Neuronal stem cell (in vitro differentiated cells): ENCODE results near the gene CCDC138.

Source experiments
- DNase-seq: peaks from one replicate; pipeline ENCODE4 v3.0.0-alpha.2; 2013; ENCODE audit warnings: low spot score
- H2AFZ ChIP-seq: one replicate; pipeline ENCODE4 v1.6.1; 2013; ENCODE audit warnings: mild to moderate bottlenecking, low read length, inconsistent platforms
- H2AK5ac ChIP-seq: 2 replicates; pipeline ENCODE4 v1.6.1; 2013; ENCODE audit warnings: low read depth, mild to moderate bottlenecking, inconsistent platforms, low read length, moderate library complexity, mixed read lengths
- H2BK120ac ChIP-seq: 2 replicates; pipeline ENCODE4 v1.6.1; 2013; ENCODE audit warnings: low read depth, mild to moderate bottlenecking, inconsistent platforms, low read length, moderate library complexity, mixed read lengths
- H2BK12ac ChIP-seq: one replicate; pipeline ENCODE4 v1.6.1; 2013; ENCODE audit warnings: low read length, inconsistent platforms
- H2BK15ac ChIP-seq: 2 replicates; pipeline ENCODE4 v1.6.1; 2013; ENCODE audit warnings: mild to moderate bottlenecking, low read length, inconsistent platforms, mixed read lengths
- H2BK5ac ChIP-seq: one replicate; pipeline ENCODE4 v1.6.1; 2013; ENCODE audit warnings: inconsistent platforms, mild to moderate bottlenecking, low read length, moderate library complexity
- H3K14ac ChIP-seq: one replicate; pipeline ENCODE4 v1.6.1; 2013; ENCODE audit warnings: low read length, inconsistent platforms
- H3K18ac ChIP-seq: 2 replicates; pipeline ENCODE4 v1.6.1; 2013; ENCODE audit warnings: low read length, inconsistent platforms
- H3K23ac ChIP-seq: 2 replicates; pipeline ENCODE4 v1.6.1; 2013; ENCODE audit warnings: low read depth, mild to moderate bottlenecking, mixed read lengths, low read length, inconsistent platforms; ENCODE audit not compliant: poor library complexity
- H3K27ac ChIP-seq: replicated peaks from 3 replicates; pipeline ENCODE4 v1.5.1; 2013; ENCODE audit warnings: low read length, inconsistent platforms
- H3K27me3 ChIP-seq, 3 experiments: 2 replicates each; pipeline ENCODE4 v1.6.1; 2013; ENCODE audit warnings: low read length in 3 of 3, mild to moderate bottlenecking in 2 of 3, inconsistent platforms in 1 of 3, low read depth in 1 of 3, mixed read lengths in 1 of 3, moderate library complexity in 1 of 3; ENCODE audit not compliant: control insufficient read depth in 3 of 3, insufficient read depth in 3 of 3
- H3K36me3 ChIP-seq, 2 donors: replicated peaks in 1 of 2; 2 replicates each; pipeline ENCODE4 v1.6.1; 2013; ENCODE audit warnings: low read length in 2 of 2; ENCODE audit not compliant: control insufficient read depth in 2 of 2, insufficient read depth in 2 of 2
- H3K4ac ChIP-seq: 2 replicates; pipeline ENCODE4 v1.6.1; 2013; ENCODE audit warnings: inconsistent platforms, mild to moderate bottlenecking, low read length, moderate library complexity
- H3K4me1 ChIP-seq, 2 donors: 1 replicate in 1 of 2; 2 replicates in 1 of 2; pipeline ENCODE4 v1.6.1; 2013; ENCODE audit warnings: low read length in 2 of 2, low read depth in 1 of 2; ENCODE audit not compliant: control insufficient read depth in 2 of 2, insufficient read depth in 1 of 2
- H3K4me2 ChIP-seq: one replicate; pipeline ENCODE4 v1.6.1; 2013; ENCODE audit warnings: mild to moderate bottlenecking, low read length, inconsistent platforms; ENCODE audit not compliant: insufficient read depth, poor library complexity, severe bottlenecking
- H3K4me3 ChIP-seq, 2 donors: 2 replicates each; pipeline ENCODE4 v1.5.1; 2013; ENCODE audit warnings: low read length in 2 of 2, mild to moderate bottlenecking in 2 of 2, inconsistent platforms in 1 of 2, moderate library complexity in 1 of 2
- H3K79me1 ChIP-seq: one replicate; pipeline ENCODE4 v1.6.1; 2013; ENCODE audit warnings: low read depth, mild to moderate bottlenecking, inconsistent platforms, low read length, moderate library complexity
- H3K9ac ChIP-seq: one replicate; pipeline ENCODE4 v1.6.1; 2013; ENCODE audit warnings: mild to moderate bottlenecking, low read depth, low read length, inconsistent platforms; ENCODE audit not compliant: poor library complexity
- H3K9me3 ChIP-seq, 2 donors: replicated peaks in 1 of 2; 2 replicates each; pipeline versions ENCODE3 to v1.6.1; 2013; ENCODE audit warnings: low read length in 2 of 2, mild to moderate bottlenecking in 2 of 2, inconsistent platforms in 1 of 2, low read depth in 1 of 2, mixed read lengths in 1 of 2, moderate library complexity in 1 of 2; ENCODE audit not compliant: control insufficient read depth in 2 of 2, insufficient read depth in 1 of 2
- H4K8ac ChIP-seq: one replicate; pipeline ENCODE4 v1.6.1; 2013; ENCODE audit warnings: low read depth, mild to moderate bottlenecking, inconsistent platforms, low read length, moderate library complexity
- H4K91ac ChIP-seq: one replicate; pipeline ENCODE4 v1.6.1; 2013; ENCODE audit warnings: low read length, low read depth, mild to moderate bottlenecking, inconsistent platforms; ENCODE audit not compliant: poor library complexity
- WGBS, 2 donors: extraction: QIAGEN DNeasy Blood & Tissue Kit; methylation state at CpG; one replicate each; pipeline ENCODE4 v1.1.7; 2013; ENCODE audit warnings: missing lambda C conversion rate in 2 of 2, mixed read lengths in 1 of 2; ENCODE audit not compliant: insufficient read length in 2 of 2, insufficient replicate concordance in 1 of 2; ENCODE audit errors: extremely low coverage in 2 of 2; 5-methylcytosine and 5-hydroxymethylcytosine counted together

Gene CCDC138

DNA sequence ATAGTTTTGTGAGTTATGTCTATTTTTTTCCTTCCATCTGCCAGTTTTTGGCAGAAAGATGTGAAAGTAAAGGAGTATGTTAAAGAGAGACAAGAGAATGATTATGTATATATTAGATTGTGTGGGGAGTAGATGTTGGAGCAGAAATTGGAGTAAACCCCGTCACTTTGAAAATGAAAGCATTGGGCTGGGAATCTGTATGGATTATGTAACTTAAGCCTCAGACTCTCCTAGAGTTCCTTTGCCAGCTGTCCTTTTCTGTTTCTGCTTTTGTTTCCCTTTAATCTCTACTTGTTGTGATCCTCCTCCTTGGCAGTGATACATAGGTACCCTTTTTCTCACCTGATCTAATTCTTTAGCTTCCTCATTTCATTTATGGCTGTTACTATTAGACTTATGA lies 19.2 kb downstream of the CCDC138 start:
- Histone ChIP-seq H2BK12ac (no peak overlapping the region), H2AK5ac (no peak overlapping the region), H3K9me3 (peaks cover 0 to 39% of the 10 kb centered on the region in 2 donors), H4K91ac (no peak overlapping the region), H3K4ac (no peak overlapping the region), H3K79me1 (peaks cover 4% of the 10 kb centered on the region), H3K36me3 (peaks cover 10 to 72% of the 10 kb centered on the region in 2 donors), H3K23ac (no peak overlapping the region), H2BK15ac (no peak overlapping the region), H3K27ac (no peak overlapping the region), H3K9ac (no peak overlapping the region), H3K27me3 (no peaks in the 10 kb centered on the region), H2AFZ (no peak overlapping the region), H3K4me1 (no peaks in the 10 kb centered on the region), H4K8ac (no peak overlapping the region), H3K18ac (no peak overlapping the region), H3K14ac (no peak overlapping the region), H3K4me2 (no peak overlapping the region), H2BK120ac (no peak overlapping the region), H2BK5ac (no peak overlapping the region), H3K4me3 (no peak overlapping the region)
- WGBS, 2 donors = no CpG with 5 or more reads among the region's 1 CpG
- DNase-seq = no peak

DNA sequence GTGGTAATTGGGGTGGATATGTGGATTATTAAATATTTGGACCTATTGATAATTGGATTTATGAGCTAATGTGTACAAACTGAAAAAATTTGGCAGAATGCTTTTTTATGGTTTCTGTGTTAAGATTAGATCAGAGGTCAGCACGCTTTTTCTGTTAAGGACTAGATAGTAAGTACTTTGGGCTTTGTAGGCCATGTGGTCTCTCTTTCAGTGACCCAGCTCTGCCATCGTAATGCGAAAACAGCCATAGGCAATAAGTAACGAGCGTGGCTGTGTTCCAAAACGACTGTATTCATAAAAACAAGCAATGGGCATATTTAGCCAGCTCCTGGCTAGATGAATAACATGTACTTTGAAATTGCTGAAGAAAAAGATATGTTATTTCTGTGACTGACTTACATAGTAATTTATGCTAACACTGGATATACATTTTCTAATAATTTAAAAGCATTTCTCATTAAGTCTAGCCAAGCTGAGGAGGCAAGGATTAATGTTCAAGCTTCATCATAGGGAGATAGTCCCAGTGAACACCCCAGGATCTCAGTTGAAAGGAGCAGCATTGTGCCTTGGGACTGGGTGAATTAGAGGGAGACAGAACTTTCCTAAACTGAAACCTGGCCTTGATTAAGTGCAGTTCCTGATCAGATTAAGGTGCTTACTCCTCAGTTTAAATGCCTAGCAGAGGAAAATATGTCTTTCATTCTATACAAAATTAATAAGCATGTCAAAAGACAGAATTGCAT lies 20.0 kb downstream of the CCDC138 start:
- Histone ChIP-seq H3K27me3 (no peaks in the 10 kb centered on the region), H2AK5ac (no peak overlapping the region), H2BK5ac (no peak overlapping the region), H3K79me1 (peaks cover 4% of the 10 kb centered on the region), H2BK15ac (no peak overlapping the region), H3K23ac (no peak overlapping the region), H3K14ac (no peak overlapping the region), H2BK120ac (no peak overlapping the region), H3K18ac (no peak overlapping the region), H3K9ac (no peak overlapping the region), H3K27ac (no peak overlapping the region), H3K4me1 (no peaks in the 10 kb centered on the region), H3K4me2 (no peak overlapping the region), H4K8ac (no peak overlapping the region), H2BK12ac (no peak overlapping the region), H4K91ac (no peak overlapping the region), H3K4ac (no peak overlapping the region), H3K4me3 (no peak overlapping the region), H3K9me3 (peaks cover 0 to 39% of the 10 kb centered on the region in 2 donors), H2AFZ (no peak overlapping the region), H3K36me3 (peaks cover 10 to 74% of the 10 kb centered on the region in 2 donors)
- WGBS, 2 donors = no CpG with 5 or more reads among the region's 6 CpGs
- no peak for DNase-seq

DNA sequence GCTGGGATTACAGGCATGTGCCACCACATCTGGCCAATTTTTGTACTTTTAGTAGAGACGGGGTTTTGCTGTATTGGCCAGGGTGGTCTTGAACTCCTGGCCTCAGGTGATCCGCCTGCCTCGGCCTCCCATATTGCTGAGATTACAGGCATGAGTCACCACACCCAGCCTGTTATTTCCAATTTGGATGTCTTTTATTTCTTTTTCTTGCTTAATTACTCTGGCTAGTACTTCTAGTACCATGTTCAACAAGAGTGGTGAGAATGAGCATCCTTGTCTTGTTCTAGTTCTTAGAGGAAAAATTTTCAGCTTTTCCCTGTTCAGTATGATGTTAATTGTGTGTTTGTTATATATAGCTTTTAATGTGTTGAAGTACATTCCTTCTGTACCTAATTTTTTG lies 23.4 kb downstream of the CCDC138 start:
- H4K91ac ChIP-seq = no peak overlapping the region
- peaks cover 4% of the 10 kb centered on the region for H3K79me1 ChIP-seq
- DNase-seq = no peak
- no CpG with 5 or more reads among the region's 3 CpGs for WGBS, 2 donors
- no peaks in the 10 kb centered on the region for H3K27me3 ChIP-seq
- no peak overlapping the region for H2BK15ac ChIP-seq
- no peak overlapping the region for H2AFZ ChIP-seq
- H3K4ac ChIP-seq = no peak overlapping the region
- no peak overlapping the region for H2BK12ac ChIP-seq
- H3K23ac ChIP-seq = no peak overlapping the region
- no peaks in the 10 kb centered on the region for H3K4me1 ChIP-seq
- H2BK120ac ChIP-seq = no peak overlapping the region
- no peak overlapping the region for H3K27ac ChIP-seq
- H3K9ac ChIP-seq = no peak overlapping the region
- no peak overlapping the region for H3K14ac ChIP-seq
- no peak overlapping the region for H3K4me3 ChIP-seq
- H3K9me3 ChIP-seq = peaks cover 0 to 46% of the 10 kb centered on the region in 2 donors
- H2BK5ac ChIP-seq = no peak overlapping the region
- no peak overlapping the region for H4K8ac ChIP-seq
- peaks cover 8 to 82% of the 10 kb centered on the region in 2 donors for H3K36me3 ChIP-seq
- no peak overlapping the region for H2AK5ac ChIP-seq
- no peak overlapping the region for H3K18ac ChIP-seq
- H3K4me2 ChIP-seq = no peak overlapping the region

DNA sequence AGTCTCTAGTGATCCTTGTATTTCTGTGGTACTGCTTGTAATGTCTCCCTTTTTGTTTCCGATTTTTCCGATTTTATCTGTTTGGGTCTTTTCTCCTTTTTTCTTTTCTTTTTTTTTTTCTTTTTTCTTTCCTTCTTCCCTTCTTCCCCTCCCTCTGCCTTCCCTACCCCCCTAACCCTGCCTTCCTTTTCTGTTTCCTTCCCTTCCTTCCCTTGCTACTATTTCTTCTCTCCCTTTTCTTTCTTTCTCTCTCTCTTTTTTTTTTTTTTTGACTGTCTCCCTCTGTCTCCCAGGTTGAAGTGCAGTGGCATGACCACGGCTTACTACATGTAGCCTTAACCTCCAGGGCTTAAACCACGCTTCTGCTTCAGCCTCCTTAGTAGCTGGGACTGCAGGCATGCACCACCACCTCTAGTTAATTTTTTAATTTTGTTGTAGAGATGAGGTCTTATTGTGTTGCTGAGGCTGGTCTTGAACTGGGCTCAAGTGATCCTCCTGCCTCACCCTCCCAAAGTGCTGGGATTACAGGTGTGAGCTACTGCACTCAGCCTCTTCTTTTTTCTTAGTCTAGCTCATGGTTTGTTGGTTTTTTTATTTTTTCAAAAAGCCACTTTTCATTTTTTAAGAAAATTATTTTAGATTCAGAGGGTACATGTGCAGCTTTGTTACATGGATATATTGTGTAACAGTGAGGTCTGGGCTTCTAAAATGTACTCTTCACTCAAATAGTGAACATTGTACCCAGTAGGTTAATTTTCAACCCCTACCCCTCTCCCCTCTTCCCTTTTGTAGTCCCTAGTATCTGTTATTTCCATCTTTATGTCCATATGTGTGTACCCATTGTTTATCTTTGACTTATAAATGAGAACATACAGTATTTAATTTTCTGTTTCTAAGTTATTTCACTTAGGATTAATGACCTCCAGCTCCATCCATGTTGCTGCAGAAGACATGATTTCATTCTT lies 24.7 kb downstream of the CCDC138 start:
- WGBS, 2 donors = no CpG with 5 or more reads among the region's 4 CpGs
- no peaks in the 10 kb centered on the region for H3K4me1 ChIP-seq
- no peak overlapping the region for H3K18ac ChIP-seq
- no peak overlapping the region for H2BK12ac ChIP-seq
- H2BK5ac ChIP-seq = no peak overlapping the region
- no peak overlapping the region for H3K4me2 ChIP-seq
- no peak overlapping the region for H2BK120ac ChIP-seq
- H3K36me3 ChIP-seq = peaks cover 11 to 84% of the 10 kb centered on the region in 2 donors
- H3K14ac ChIP-seq = no peak overlapping the region
- H2AFZ ChIP-seq = no peak overlapping the region
- H3K9ac ChIP-seq = no peak overlapping the region
- DNase-seq = no peak
- no peak overlapping the region for H2AK5ac ChIP-seq
- no peak overlapping the region for H2BK15ac ChIP-seq
- no peaks in the 10 kb centered on the region for H3K27me3 ChIP-seq
- H3K9me3 ChIP-seq = peaks cover 0 to 50% of the 10 kb centered on the region in 2 donors
- no peak overlapping the region for H3K23ac ChIP-seq
- H3K4ac ChIP-seq = no peak overlapping the region
- H3K27ac ChIP-seq = no peak overlapping the region
- peaks cover 4% of the 10 kb centered on the region for H3K79me1 ChIP-seq
- H4K91ac ChIP-seq = no peak overlapping the region
- H4K8ac ChIP-seq = no peak overlapping the region
- no peak overlapping the region for H3K4me3 ChIP-seq
